ENCODE data around the gene MYLK4.
"Not testable (repeated sequence)": the region's sequence is repeated elsewhere in the genome, so short reads cannot be mapped to it uniquely, and the experiment has no call there.

Gene MYLK4

GRCh38 chr6:2780102-2780737 is 29.5 kb upstream of the MYLK4 start:
- DNase-seq (ENCODE audit: low read depth in 2 of 2) = no peak

DNA sequence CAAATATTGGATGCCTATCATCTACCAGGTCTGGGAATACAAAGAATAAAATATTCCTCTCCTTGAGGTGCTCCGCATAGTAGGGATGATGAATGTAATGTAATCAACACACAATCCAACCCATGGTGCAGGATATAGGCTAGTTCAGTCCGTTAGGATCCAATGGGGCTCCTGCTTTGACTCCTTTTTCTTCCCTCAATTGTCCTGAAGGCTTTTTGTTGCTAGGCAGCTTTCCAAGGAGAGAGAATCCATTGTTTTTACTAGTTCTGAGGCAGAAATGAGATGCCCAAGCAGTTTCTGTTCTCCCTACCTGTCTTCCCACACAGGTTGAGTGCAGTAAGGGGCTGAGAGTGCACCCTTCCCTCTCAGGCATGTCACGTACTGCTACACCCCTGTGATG is 26.5 kb upstream of the MYLK4 start:
- no peak for DNase-seq (ENCODE audit: low read depth in 2 of 2)

DNA sequence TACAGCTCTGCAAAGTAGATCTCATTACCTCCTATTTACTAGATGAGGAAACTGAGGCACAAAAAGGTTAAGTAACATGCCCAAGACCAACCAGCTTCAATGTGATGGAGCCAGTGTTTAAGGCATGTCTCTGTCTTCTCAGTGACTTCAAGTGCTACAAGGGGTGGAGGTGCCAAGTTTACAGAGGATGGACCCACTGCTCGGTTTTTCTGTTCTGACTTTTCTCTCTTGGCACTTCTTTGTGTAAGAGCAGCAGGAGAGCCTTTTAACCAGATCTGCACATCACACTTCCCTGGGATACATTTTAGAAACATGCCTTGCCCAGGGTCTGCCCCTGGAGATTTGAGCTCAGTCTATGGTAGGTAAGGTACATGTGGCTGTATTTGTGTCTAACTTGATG is 24.3 kb upstream of the MYLK4 start:
- DNase-seq (ENCODE audit: low read depth in 2 of 2) = no peak

DNA sequence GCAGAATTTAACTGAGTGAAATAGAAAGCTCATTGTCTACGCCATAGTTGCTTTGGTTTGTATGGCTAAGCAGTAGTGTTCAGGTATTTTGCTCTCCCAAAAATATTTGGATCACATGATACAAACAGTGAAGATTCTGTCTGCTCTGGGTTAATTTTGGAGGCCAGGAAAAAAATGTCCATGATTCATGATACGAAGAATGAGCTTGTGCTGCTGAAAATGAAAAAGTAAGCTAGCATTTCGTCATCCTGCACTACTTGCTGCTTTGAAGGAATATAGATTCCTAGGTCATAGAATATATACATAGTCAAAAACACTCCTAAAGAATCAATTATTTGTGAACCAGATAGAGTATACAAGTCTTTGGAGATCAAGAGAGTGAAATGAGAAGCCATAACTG is 22.7 kb upstream of the MYLK4 start:
- DNase-seq (ENCODE audit: low read depth in 2 of 2) = no peak

GRCh38 chr6:2772840-2773239 is 22.1 kb upstream of the MYLK4 start:
- no peak for DNase-seq (ENCODE audit: low read depth in 2 of 2)

DNA sequence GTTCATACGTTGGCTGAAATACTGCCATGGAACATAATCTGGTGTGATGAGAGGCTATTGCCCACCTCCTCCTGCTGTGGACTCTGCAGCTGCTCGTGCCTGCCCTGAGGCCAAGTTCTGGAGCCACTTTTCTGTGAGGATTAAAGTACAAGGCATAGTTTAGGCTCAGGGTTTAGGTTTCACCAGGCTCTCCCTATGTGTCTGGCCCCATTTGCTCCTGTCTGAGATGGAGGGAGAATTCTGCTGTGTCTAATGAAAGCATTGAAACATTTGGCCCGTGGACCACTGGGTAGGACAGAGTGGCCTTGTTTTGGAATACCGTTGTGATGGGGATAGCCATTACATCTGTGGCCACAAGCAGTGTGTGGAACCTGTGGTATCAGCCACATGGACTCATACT is 20.4 kb upstream of the MYLK4 start:
- DNase-seq (ENCODE audit: low read depth in 2 of 2) = no peak

DNA sequence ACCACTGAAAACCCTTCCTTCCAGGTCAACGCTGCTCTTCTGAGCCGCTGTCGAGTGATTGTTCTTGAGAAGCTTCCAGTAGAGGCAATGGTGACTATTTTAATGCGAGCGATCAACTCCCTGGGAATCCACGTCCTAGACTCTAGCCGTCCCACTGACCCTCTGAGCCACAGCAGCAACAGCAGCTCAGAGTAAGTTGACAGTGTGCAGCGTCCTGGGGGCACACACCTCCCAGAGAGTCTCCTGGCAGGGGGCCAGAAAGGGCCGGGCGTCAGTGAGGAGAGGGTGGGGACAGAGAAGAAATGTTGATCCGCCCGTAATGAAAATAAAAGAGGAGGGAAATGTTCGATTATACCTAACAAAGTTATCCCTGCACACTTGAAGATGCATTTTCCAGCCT is 19.4 kb upstream of the MYLK4 start:
- no peak for DNase-seq (ENCODE audit: low read depth in 2 of 2)

DNA sequence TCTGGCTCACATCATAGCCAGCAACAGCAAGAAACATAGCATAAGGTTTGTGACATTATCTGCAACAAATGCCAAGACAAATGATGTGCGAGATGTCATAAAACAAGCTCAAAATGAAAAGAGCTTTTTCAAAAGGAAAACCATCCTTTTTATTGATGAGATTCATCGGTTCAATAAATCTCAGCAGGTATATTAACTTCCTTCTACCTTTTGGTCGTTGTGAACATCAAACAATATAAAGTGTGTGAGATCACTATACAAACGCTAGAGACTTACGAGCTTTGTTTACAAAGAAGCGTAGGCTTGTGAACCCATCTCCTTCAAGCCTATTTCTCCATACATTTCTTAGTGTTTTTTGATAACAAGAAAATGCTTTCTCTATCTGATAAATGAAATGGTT is 18.0 kb upstream of the MYLK4 start:
- no peak for DNase-seq (ENCODE audit: low read depth in 2 of 2)

DNA sequence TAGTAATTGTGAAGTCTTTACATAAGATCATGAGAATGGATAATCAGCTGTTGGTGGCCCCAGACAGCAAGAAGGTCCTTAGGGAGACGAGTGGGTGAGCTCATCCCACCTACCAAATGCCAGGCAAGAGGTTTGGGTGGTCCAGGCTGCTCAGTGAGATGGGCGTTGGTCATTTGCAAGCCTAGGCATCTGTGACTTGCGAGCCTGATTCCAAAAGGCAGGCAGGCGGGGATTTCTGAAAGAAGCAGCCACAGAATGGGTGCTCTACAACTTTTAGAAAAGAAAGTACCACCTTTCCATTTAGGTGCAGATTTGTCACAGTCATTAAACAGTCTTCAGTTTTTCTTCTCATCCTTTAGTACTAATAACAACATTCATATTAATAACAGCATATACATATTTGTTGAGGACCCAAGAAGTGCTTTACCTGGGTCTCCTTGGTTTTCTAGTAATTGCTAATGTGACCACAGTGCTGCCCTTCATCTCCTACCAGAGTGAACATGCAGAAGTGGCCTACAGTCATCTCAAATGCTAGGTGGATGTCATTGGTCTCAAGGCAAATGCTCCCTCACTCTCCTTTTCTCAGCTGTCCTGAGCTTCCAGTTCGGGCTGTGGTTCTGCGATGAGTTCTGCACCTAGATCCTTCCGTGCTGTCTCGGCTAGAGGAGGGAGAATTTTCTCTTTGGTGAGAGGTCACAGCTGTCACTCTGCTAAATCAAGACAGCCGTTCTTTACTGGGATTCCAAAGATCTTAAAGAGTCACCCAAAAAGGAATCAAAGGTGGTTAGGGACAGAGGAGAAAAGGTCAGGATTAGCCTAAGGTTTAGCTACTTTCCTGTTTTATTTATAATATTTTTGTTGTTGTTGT is 17.2 kb upstream of the MYLK4 start:
- no peak for DNase-seq (ENCODE audit: low read depth in 2 of 2)

- DNase-seq (ENCODE audit: low read depth in 2 of 2) = no peak
Observed at GRCh38 chr6:2766767-2767656, 16.3 kb upstream of the MYLK4 start.

DNA sequence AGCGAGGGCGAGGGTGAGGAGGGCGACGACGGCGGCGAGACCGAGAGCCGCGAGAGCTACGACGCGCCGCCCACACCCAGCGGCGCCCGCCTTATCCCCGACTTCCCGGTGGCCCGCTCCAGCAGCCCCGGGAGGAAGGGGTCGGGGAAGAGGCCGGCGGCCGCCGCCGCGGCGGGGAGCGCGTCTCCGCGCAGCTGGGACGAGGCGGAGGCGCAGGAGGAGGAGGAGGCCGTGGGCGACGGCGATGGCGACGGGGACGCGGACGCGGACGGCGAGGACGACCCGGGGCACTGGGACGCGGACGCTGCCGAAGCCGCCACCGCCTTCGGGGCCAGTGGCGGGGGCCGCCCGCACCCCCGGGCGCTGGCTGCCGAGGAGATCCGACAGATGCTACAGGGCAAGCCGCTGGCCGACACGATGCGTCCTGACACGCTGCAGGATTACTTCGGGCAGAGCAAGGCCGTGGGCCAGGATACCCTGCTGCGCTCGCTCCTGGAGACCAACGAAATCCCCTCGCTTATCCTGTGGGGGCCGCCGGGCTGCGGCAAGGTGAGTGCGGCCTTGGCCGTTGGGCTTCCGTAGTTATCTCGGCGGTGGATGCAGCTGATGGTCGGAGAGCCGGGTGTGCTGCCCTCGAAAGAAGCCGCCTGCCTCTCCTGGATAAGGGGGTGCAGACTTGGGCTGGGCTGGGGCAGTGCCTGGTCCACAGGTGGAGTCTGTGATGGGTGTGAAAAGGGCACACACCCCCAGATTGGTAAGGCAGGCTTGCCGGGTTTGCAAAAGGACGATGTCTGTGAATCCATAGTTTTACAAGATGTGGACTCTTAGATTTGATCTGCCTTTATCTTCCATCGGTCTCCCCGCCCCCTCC is 15.4 kb upstream of the MYLK4 start:
- DNase-seq (ENCODE audit: low read depth in 2 of 2) = no peak

GRCh38 chr6:2765166-2765895 is 14.6 kb upstream of the MYLK4 start, which contains the start of gene WRNIP1:
Gene WRNIP1 (plus strand): TSS chr6:2765393. CDS start chr6:2765623, 230 bp downstream.
- peak; percentile 99 for DNase-seq (ENCODE audit: low read depth in 2 of 2)

- DNase-seq (ENCODE audit: low read depth in 2 of 2) = peak in 1 of 2 experiments; percentile 20
Observed at GRCh38 chr6:2764610-2765165, 14.0 kb upstream of the MYLK4 start.

DNA sequence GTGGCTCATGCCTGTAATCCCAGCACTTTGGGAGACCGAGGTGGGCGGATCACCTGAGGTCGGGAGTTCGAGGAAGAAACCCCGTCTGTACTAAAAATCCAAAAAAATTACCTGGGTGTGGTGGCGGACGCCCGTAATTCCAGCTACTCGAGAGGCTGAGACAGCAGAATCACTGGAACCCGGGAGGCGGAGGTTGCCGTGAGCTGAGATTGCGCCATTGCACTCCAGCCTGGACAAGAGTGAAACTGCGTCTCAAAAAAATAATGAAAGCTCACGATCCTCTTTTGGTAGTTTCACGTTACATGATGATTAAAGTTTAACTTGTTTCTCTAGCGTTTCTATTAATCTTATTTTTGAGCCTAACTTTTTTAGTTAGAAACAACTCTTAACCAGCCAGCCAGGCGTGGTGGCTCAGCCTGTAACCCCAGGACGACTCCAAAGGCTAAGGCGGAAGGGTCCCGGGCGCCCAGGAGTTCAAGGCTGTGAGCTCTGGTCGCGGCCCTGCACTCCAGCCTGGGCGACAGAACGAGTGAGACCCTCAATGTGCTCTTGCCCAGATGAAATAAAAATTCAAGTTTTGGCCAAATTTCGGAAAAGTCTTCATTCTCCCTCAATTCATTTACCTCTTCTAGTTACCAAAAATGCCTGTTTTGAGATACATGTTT is 13.3 kb upstream of the MYLK4 start:
- no peak for DNase-seq (ENCODE audit: low read depth in 2 of 2)

DNA sequence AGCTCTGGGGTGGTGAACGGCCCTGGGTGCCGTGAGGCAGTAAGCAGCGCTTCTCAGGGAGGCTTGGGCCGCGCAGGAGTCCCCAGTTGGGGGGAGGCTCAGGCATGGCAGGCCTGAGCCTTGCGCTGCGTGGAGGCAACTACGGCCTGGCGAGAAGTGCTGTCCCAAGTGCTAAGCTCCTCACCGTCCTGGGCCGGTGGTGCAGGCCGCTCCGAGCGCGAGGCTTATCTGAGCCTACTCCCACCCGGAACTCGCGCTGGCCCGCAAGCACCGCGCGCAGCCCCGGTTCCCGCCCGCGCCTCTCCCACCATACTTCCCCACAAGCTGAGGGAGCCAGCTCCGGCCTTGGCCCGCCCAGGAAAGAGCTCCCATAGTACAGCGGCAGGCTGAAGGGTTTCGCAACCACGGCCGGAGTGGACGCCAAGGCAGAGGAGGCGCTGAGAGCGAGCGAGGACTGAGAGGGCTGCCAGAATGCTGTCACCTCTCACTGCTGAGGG is 12.7 kb upstream of the MYLK4 start:
- DNase-seq (ENCODE audit: low read depth in 2 of 2) = no peak

GRCh38 chr6:2762868-2763267 is 12.1 kb upstream of the MYLK4 start:
- DNase-seq (ENCODE audit: low read depth in 2 of 2) = not testable (repeated sequence)

- no peak for DNase-seq (ENCODE audit: low read depth in 2 of 2)
Observed at GRCh38 chr6:2760882-2761842, 10.4 kb upstream of the MYLK4 start.

DNA sequence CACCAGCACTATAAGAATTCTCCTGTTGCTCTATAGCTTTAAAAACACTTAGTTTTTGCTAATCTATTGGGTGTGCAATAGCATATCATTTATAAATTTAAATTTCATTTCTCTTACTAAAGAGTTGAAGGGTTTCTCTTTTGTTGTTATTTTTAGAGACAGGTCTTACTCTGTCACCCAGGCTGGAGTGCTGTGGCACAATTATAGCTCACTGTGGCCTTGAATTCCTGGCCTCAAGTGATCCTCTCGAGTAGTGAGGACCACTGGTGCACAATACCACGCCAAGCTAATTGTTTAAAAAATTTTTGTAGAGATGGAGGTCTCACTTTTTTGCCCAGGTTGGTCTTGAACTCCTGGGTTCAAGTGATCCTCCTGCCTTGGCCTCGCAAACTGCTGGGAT is 8.3 kb upstream of the MYLK4 start:
- DNase-seq (ENCODE audit: low read depth in 2 of 2) = no peak
